ENCODE data around the gene LTF. TPM values are rescaled to one million over a fixed set of nuclear protein-coding genes. Genes with fewer than 3 reads are reported as not detected.

LTF gene
- total and polyA plus RNA-seq, 4 donors: 0.36 to 14.7 (median 1.4) TPM

- H3K9ac ChIP-seq (ENCODE audit: low read depth in 1 of 2, low read length in 2 of 2): no peak overlapping the region
- no peaks in the 10 kb centered on the region for H3K27me3 ChIP-seq (ENCODE audit: control insufficient read depth in 4 of 4, insufficient read depth in 4 of 4, low read length in 3 of 4)
- peaks cover 0 to 8% (median 8%) of the 10 kb centered on the region in 4 donors for H3K4me1 ChIP-seq (ENCODE audit: control insufficient read depth in 4 of 4, insufficient read depth in 4 of 4, low read length in 3 of 4)
- no peaks in the 10 kb centered on the region for H3K9me3 ChIP-seq (ENCODE audit: control insufficient read depth in 4 of 4, low read length in 3 of 4)
- no peak overlapping the region for H3K27ac ChIP-seq (ENCODE audit: low read depth in 1 of 2, low read length in 2 of 2)
- H3K36me3 ChIP-seq (ENCODE audit: control insufficient read depth in 4 of 4, insufficient read depth in 3 of 4, low read depth in 1 of 4, low read length in 3 of 4): no peaks in the 10 kb centered on the region
- no peak for DNase-seq (ENCODE audit: low spot score)
- 87% methylated on average over 5 of the region's 5 CpGs for WGBS
- no peak overlapping the region for H3K4me3 ChIP-seq (ENCODE audit: low read depth in 1 of 3, low read length in 3 of 3)
- no peak for TF ChIP-seq FOXA2 (IDR thresholded peaks at IDR 0.05)
- TF ChIP-seq NR2F2 (IDR thresholded peaks at IDR 0.05): no peak
- no peak for TF ChIP-seq ATF3 (IDR thresholded peaks at IDR 0.05)
- no peak for TF ChIP-seq MAX (IDR thresholded peaks at IDR 0.05)
- no peak for TF ChIP-seq GABPA (IDR thresholded peaks at IDR 0.05 in 1 of 2, conservative IDR thresholded peaks at IDR 0.05 in 1 of 2)
- no peak for TF ChIP-seq SP1 (IDR thresholded peaks at IDR 0.05)
- TF ChIP-seq EGR1 (IDR thresholded peaks at IDR 0.05; ENCODE audit: low read depth in 2 of 2): no peak
- no peak for TF ChIP-seq RAD21 (IDR thresholded peaks at IDR 0.05)
- TF ChIP-seq FOXA1 (IDR thresholded peaks at IDR 0.05): no peak
- no peak for TF ChIP-seq RXRA (IDR thresholded peaks at IDR 0.05)
- no peak for TF ChIP-seq ZBTB33 (IDR thresholded peaks at IDR 0.05)
- no peak for TF ChIP-seq CTCF (IDR thresholded peaks at IDR 0.05; ENCODE audit: low read depth, low read length, missing input control)
- TF ChIP-seq HNF4G (IDR thresholded peaks at IDR 0.05): no peak
Measured at GRCh38 chr3:46423588-46423987, 41.1 kb downstream of the LTF start.

GRCh38 chr3:46422617-46423016, 42.1 kb downstream of the LTF start:
- Histone ChIP-seq H3K27me3 (ENCODE audit: control insufficient read depth in 4 of 4, insufficient read depth in 4 of 4, low read length in 3 of 4) (no peaks in the 10 kb centered on the region), H3K4me3 (ENCODE audit: low read depth in 1 of 3, low read length in 3 of 3) (no peak overlapping the region), H3K9ac (ENCODE audit: low read depth in 1 of 2, low read length in 2 of 2) (no peak overlapping the region), H3K27ac (ENCODE audit: low read depth in 1 of 2, low read length in 2 of 2) (no peak overlapping the region), H3K36me3 (ENCODE audit: control insufficient read depth in 4 of 4, insufficient read depth in 3 of 4, low read depth in 1 of 4, low read length in 3 of 4) (no peaks in the 10 kb centered on the region), H3K4me1 (ENCODE audit: control insufficient read depth in 4 of 4, insufficient read depth in 4 of 4, low read length in 3 of 4) (peaks cover 0 to 2% (median 0%) of the 10 kb centered on the region in 4 donors), H3K9me3 (ENCODE audit: control insufficient read depth in 4 of 4, low read length in 3 of 4) (no peaks in the 10 kb centered on the region)
- TF ChIP-seq CTCF (IDR thresholded peaks at IDR 0.05; ENCODE audit: low read depth, low read length, missing input control): no peak
- no peak for TF ChIP-seq EGR1 (IDR thresholded peaks at IDR 0.05; ENCODE audit: low read depth in 2 of 2)
- no peak for TF ChIP-seq MAX (IDR thresholded peaks at IDR 0.05)
- TF ChIP-seq SP1 (IDR thresholded peaks at IDR 0.05): no peak
- no peak for TF ChIP-seq GABPA (IDR thresholded peaks at IDR 0.05 in 1 of 2, conservative IDR thresholded peaks at IDR 0.05 in 1 of 2)
- no peak for TF ChIP-seq HNF4G (IDR thresholded peaks at IDR 0.05)
- TF ChIP-seq FOXA2 (IDR thresholded peaks at IDR 0.05): no peak
- TF ChIP-seq FOXA1 (IDR thresholded peaks at IDR 0.05): no peak
- TF ChIP-seq JUND (IDR thresholded peaks at IDR 0.05): no peak
- TF ChIP-seq TAF1 (conservative IDR thresholded peaks at IDR 0.05): no peak
- no peak for TF ChIP-seq RXRA (IDR thresholded peaks at IDR 0.05)
- no peak for TF ChIP-seq ZBTB33 (IDR thresholded peaks at IDR 0.05)
- TF ChIP-seq YY1 (IDR thresholded peaks at IDR 0.05): no peak
- no peak for TF ChIP-seq HNF4A (conservative IDR thresholded peaks at IDR 0.05)
- TF ChIP-seq ATF3 (IDR thresholded peaks at IDR 0.05): no peak
- no peak for TF ChIP-seq NR2F2 (IDR thresholded peaks at IDR 0.05)
- TF ChIP-seq RAD21 (IDR thresholded peaks at IDR 0.05): no peak
- TF ChIP-seq REST (IDR thresholded peaks at IDR 0.05): no peak
- no peak for DNase-seq (ENCODE audit: low spot score)
- 93% methylated on average over 6 of the region's 6 CpGs for WGBS
